ENCODE measurements around the gene SPATA22. TPM values are rescaled to one million over a fixed set of nuclear protein-coding genes. Genes with fewer than 3 reads are reported as not detected.
"Not testable (repeated sequence)": the region's sequence is repeated elsewhere in the genome, so short reads cannot be mapped to it uniquely, and the experiment has no call there.

SPATA22 gene
- total RNA-seq, 2 donors from 2014 or later, result 0.35 TPM; not detected in 1

GRCh38 chr17:3475812-3476610 lies 4.4 kb upstream of the SPATA22 start, which contains the start of gene ASPA:
ASPA (plus strand) TSS chr17:3475997; CDS start chr17:3476160, 163 bp downstream.
- ATAC-seq (peak in 1 of 2 donors; percentile 47), DNase-seq (no peak)
- intact Hi-C loops (cut with DNase I), result no loop called here

DNA sequence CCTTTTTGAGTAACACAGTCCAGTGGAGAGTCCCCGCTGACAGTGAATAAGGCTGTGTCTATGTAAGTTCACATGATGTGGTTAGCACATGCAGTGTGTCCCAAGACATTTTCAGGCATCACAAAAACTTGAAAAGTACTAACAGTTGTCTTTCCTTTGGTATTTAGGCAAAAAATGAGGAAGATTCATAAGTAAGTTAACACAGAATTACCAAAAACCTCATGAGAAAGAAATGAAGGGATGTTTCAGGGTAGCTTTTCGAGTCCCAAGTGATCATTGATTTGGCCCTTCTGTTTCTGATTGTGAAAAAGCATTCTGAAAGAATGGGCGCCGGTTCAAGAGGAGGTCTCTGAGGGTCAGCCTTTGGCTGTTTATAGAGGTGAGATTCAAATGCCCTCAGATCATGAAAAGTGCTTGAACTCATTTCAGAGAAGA lies 3.6 kb upstream of the SPATA22 start:
- DNase-seq, result no peak
- no peak for ATAC-seq
- intact Hi-C loops (cut with DNase I), result no loop called here

GRCh38 chr17:3474212-3474611 lies 2.6 kb upstream of the SPATA22 start:
- DNase-seq (no peak), ATAC-seq (peak in 1 of 2 donors; percentile 72)
- intact Hi-C loops (cut with DNase I), result no loop called here

- intact Hi-C loops (cut with DNase I), result no loop called here
- no peak for ATAC-seq
Observed at GRCh38 chr17:3472137-3472536, 518 bp upstream of the SPATA22 start.

GRCh38 chr17:3469529-3469928 lies 2.1 kb downstream of the SPATA22 start:
- intact Hi-C loops (cut with DNase I), result no loop called here
- ATAC-seq, result no peak

More at GRCh38 chr17:3472137-3472536, 518 bp upstream of the SPATA22 start:
- no peak for DNase-seq

DNA sequence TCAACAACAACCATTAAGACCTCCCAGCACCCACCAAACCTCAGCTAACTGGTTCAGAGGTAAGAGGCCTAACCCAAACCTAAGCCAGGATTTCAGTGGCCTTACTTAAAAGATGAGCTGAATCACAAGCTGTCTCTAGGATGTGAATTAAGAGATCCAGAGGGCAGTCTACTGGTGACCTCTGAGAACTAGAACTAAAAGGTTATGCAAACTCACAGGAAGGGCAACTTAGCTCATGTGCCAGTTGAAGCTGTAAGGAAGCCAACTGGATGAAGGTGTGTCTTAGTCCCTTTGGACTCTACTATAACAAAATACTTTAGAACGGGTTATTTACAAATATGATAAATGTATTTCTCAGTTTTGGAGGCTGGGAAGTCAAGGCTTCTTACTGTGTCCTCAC lies 5.3 kb downstream of the SPATA22 start:
- ATAC-seq, result peak in 1 of 2 donors; percentile 8
- DNase-seq; intact Hi-C loops (cut with DNase I): not testable (repeated sequence)

More at GRCh38 chr17:3469529-3469928, 2.1 kb downstream of the SPATA22 start:
- no peak for DNase-seq

GRCh38 chr17:3448059-3448665 lies 23.5 kb downstream of the SPATA22 start:
- no peak for ATAC-seq
- DNase-seq, result no peak
- intact Hi-C loops (cut with DNase I), result no loop called here

- intact Hi-C loops (cut with DNase I), result no loop called here
- ATAC-seq (no peak), DNase-seq (no peak)
Observed at GRCh38 chr17:3447625-3448024, 24.0 kb downstream of the SPATA22 start.

GRCh38 chr17:3440451-3440850 lies 31.2 kb downstream of the SPATA22 start:
- ATAC-seq (no peak), DNase-seq (no peak)
- intact Hi-C loops (cut with DNase I), result no loop called here

GRCh38 chr17:3438368-3438767 lies 33.3 kb downstream of the SPATA22 start:
- DNase-seq (no peak), ATAC-seq (no peak)
- intact Hi-C loops (cut with DNase I), result no loop called here

- no peak for DNase-seq
- intact Hi-C loops (cut with DNase I), result no loop called here
- no peak for ATAC-seq
Observed at GRCh38 chr17:3433741-3434140, 37.9 kb downstream of the SPATA22 start, which contains the start of gene OR1E2. OR1E2 (minus strand) TSS chr17:3433841; CDS start chr17:3433841, 0 bp downstream.

- ATAC-seq; intact Hi-C loops (cut with DNase I); DNase-seq: not testable (repeated sequence)
Observed at GRCh38 chr17:3433215-3433614, 38.4 kb downstream of the SPATA22 start.

- intact Hi-C loops (cut with DNase I), result no loop called here
- ATAC-seq (no peak), DNase-seq (no peak)
Observed at GRCh38 chr17:3418222-3418621, 53.4 kb downstream of the SPATA22 start.

GRCh38 chr17:3415610-3416009 lies 56.0 kb downstream of the SPATA22 start:
- intact Hi-C loops (cut with DNase I), result no loop called here
- ATAC-seq, result no peak
- no peak for DNase-seq

GRCh38 chr17:3412216-3412615 lies 59.4 kb downstream of the SPATA22 start:
- ATAC-seq; intact Hi-C loops (cut with DNase I); DNase-seq: not testable (repeated sequence)

- ATAC-seq (no peak), DNase-seq (no peak)
- intact Hi-C loops (cut with DNase I), result no loop called here
Observed at GRCh38 chr17:3411070-3411469, 60.5 kb downstream of the SPATA22 start, which contains the start of gene OR3A3. OR3A3 (plus strand) TSS chr17:3411370.

- DNase-seq; ATAC-seq; intact Hi-C loops (cut with DNase I): not testable (repeated sequence)
Observed at GRCh38 chr17:3403856-3404255, 67.8 kb downstream of the SPATA22 start.

DNA sequence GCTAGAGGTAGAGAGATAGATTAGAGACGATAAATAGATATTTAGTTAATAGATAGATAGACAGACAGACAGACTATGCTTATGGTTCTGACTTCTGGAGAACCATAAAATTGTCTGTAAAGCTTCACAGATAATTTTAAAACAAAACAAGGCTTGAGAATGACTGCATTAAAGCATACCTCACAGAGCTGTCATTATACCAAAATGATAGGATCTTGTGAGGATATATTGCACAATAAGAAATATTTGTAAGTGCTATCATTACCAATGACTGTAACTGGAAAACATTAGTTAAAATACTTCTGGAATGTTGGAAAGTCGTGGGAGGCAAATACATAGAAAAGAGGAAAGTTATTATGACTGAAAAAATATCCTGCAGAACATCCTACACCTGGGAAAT lies 69.8 kb downstream of the SPATA22 start:
- ATAC-seq, result no peak
- intact Hi-C loops (cut with DNase I), result no loop called here
- no peak for DNase-seq

GRCh38 chr17:3400055-3400454 lies 71.6 kb downstream of the SPATA22 start:
- ATAC-seq, result no peak
- intact Hi-C loops (cut with DNase I), result no loop called here
- DNase-seq, result no peak

GRCh38 chr17:3398310-3398709 lies 73.3 kb downstream of the SPATA22 start, which contains the start of gene OR1E1:
OR1E1 (minus strand) TSS chr17:3398410; CDS start chr17:3398410, 0 bp downstream.
- ATAC-seq (no peak), DNase-seq (no peak)
- intact Hi-C loops (cut with DNase I), result no loop called here
